CD4-positive, alpha-beta T cell treated with Interleukin-21 for 1 hour (primary cell): ENCODE measurements around the gene CCDC78.

Experiments used
- DNase-seq: peaks from one replicate; pipeline ENCODE4 v3.0.0-alpha.2; 2020

Gene CCDC78

GRCh38 chr16:676913-677312, 49.3 kb downstream of the CCDC78 start:
- peak; percentile 56 for DNase-seq

GRCh38 chr16:676565-676902, 49.7 kb downstream of the CCDC78 start:
- DNase-seq, result no peak

DNA sequence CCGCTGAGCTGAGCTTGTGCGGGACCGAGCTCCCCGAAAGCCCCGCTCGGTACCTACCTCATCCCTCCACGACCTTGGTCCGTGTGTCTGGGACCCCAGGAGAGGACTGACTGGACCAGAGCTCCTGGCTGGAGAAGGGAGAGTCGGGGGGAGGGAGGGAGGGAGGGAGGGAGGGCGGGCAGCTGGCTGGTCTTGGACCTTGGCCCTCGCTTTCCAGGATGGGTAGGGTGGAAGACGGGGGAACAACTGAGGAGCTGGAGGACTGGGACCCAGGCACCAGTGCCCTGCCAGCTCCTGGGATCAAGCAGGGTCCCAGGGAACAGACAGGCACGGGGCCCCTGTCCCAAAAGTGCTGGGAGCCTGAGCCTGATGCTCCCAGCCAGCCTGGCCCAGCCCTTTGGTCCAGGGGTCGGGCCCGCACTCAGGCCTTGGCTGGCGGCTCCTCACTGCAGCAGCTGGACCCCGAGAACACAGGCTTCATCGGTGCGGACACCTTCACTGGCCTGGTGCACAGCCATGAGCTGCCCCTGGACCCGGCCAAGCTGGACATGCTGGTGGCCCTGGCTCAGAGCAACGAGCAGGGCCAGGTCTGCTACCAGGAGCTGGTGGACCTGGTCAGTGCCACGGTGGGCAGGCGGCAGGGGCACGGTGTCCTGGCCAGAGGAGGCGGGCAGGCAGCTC, 50.2 kb downstream of the CCDC78 start:
- no peak for DNase-seq

DNA sequence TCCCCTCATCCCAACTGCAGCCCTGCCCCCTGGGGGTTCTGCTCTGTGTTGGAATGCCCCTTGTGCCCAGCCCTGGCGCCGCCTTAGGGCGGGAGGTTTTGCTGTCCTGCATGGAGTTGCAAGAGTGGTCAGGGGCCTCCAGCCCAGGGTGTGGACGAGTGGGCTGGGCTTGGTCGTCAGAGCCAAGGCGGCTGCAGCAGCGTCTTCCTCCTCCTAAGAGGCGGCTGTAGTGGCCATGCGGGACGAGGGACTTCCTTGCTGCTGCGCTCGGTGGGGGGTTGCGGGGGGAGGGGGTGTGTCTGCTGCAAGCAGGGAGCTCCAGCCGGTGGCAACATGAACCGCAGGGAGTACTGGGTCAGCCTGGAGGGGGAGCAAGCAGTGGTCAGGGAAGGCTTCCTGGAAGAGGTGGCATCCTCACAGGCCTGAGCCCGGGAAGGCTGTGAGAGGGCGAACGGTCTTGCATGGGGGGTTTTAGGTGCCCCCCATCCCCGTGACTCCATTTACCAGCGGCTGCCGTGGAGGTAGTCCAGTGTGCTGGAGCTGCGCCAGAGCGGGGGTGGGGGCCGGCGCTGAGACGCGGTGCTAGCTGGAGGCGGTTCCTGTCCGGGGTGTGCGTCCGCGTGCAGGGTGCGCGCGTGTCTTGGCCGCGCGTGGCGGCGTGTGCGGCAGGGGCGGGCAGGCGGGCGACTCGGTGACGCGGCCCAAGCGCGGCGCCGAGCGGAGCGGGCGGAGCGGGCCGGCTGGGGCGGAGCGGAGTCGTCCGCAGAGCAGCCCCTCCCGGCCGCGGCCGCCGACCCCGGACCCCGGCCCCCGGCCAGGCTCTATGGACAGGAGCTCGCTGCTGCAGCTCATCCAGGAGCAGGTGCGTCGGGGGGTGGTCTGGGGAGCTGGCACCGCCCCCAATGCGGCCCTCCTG, 51.0 kb downstream of the CCDC78 start, which contains the start of gene RHBDL1:
RHBDL1 (plus strand) TSS at position 704 of the 916 bp plus-strand sequence; CDS start at position 824, 120 bp downstream.
- DNase-seq, result no peak

DNA sequence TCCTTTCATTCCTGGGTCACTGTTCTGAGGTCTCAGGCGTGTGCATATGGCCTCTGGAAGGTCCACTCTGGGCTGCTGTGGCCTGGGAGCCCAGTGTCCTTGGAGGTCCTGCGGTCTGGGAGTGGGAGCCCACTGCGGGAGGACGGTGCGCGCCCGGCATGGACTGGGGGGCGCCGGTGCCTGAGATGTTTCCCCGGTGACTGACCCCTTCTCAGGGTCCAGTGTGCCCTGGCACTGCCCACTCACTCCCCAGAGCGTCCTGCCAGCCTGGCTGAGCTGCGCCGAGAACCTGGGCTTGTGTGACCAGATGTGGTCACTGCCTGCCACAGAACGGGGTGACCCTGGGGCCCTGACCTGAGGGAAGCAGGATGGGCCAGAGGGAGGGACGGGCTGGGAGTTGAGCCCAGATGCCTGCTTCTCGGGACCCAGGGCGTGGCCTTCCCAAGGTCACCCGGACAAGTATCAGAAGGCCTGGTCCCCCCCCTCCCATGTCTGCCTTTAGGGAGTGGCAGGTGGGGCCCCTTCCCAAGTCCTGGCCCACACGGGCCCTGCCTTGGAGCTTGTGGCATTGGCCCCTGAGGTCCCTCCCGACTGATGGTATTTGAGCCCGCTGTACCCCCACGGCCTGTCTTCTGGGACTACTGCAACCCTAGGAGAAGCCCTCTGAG, 51.9 kb downstream of the CCDC78 start:
- no peak for DNase-seq

DNA sequence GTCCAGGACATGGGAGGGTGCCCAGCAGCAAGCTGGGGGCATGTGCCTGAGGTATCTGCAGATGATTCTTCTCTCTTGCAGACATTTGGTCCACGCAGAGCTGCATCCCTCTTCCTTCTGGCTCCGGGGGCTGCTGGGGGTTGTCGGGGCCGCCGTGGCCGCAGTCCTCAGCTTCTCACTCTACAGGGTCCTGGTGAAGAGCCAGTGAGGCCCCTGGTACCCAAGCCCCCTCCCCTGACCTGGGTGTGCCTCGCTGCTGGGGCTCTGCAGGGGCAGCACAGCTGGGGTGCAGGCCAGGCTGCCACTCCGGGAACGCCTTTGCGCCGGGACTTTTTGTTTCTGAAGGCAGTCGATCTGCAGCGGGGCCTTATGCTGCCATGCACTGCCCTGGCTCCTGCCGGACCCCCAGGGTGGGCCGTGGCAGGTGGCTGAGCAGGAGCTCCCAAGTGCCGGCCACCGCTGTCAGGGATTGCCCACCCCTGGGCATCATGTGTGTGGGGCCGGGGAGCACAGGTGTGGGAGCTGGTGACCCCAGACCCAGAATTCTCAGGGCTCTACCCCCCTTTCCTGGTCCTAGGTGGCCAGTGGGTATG, 52.7 kb downstream of the CCDC78 start:
- DNase-seq, result no peak

DNA sequence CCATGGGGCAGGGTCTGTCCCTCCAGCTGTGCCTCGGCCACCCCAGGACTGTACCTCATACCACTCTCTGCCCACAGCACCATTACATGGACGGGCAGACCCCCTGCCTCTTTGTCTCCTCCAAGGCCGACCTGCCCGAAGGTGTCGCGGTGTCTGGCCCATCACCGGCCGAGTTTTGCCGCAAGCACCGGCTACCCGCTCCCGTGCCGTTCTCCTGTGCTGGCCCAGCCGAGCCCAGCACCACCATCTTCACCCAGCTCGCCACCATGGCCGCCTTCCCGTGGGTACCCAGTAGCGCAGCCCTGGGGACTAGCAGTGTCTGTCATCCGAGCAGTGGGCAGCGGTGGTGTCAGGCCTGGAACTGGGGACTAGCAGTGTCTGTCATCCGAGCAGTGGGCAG, 53.4 kb downstream of the CCDC78 start:
- DNase-seq, result no peak
